Left ventricle myocardium superior (tissue), 1 donor: ENCODE measurements around the gene NUP210L. TPM values are rescaled to one million over a fixed set of nuclear protein-coding genes. Genes with fewer than 3 reads are reported as not detected.
A peak's percentile ranks its signal among the peaks of the same experiment; 100 is the strongest.

Experiments used
- ATAC-seq: fragments of 200-7000 bp; cut with Tn5 transposase; one replicate; pipeline ENCODE4 v1.9.1; 2020; ENCODE audit warnings: mild to moderate bottlenecking, moderate library complexity
- DNase-seq: peaks from one replicate; pipeline ENCODE4 v3.0.0-alpha.2; 2020
- intact Hi-C: fragments of 100-400 bp; cut with micrococcal nuclease; formaldehyde crosslinking; loops from one replicate; pipeline ENCODE4 v1.11.0; 2022
- total RNA-seq: library from RNA; stranded (reverse); fragmentation: NEBNext Ultra II Directional; extraction: Animal tissue kit (Norgen Biotek cat#: 25700); gene quantifications from one replicate; pipeline ENCODE4 v1.2.1, GENCODE V29; 2021
- donor health status: DM: no; HTN: yes; CAD: no; lungs with severe emphysema.

Gene NUP210L
- total RNA-seq, 1 donor from 2014 or later: 0.27 TPM

- ATAC-seq: peak; percentile 86
- intact Hi-C loops: no loop called here
- DNase-seq: peak; percentile 99
Measured at GRCh38 chr1:153958111-153958960, 196.5 kb downstream of the NUP210L start, which contains the start of gene CRTC2. CRTC2 (minus strand) TSS chr1:153958612; CDS start chr1:153958497, 115 bp downstream.

GRCh38 chr1:153957744-153958110 lies 197.1 kb downstream of the NUP210L start:
- DNase-seq: no peak
- peak; percentile 1 for ATAC-seq
- intact Hi-C loops: no loop called here

- ATAC-seq (no peak), DNase-seq (no peak)
- intact Hi-C loops: no loop called here
Measured at GRCh38 chr1:153956997-153957715, 197.7 kb downstream of the NUP210L start.

- intact Hi-C loops: no loop called here
Measured at GRCh38 chr1:153954826-153955225, 200.0 kb downstream of the NUP210L start.

GRCh38 chr1:153953859-153954365 lies 201.0 kb downstream of the NUP210L start:
- intact Hi-C loops: no loop called here
- no peak for ATAC-seq
- DNase-seq: no peak

More at GRCh38 chr1:153954826-153955225, 200.0 kb downstream of the NUP210L start:
- ATAC-seq (no peak), DNase-seq (no peak)

GRCh38 chr1:153951801-153952200 lies 203.1 kb downstream of the NUP210L start:
- DNase-seq (peak; percentile 26), ATAC-seq (no peak)
- intact Hi-C loops: no loop called here

GRCh38 chr1:153951183-153951582 lies 203.7 kb downstream of the NUP210L start:
- peak; percentile 10 for DNase-seq
- no peak for ATAC-seq
- intact Hi-C loops: no loop called here

- peak; percentile 78 for ATAC-seq
- DNase-seq: peak; percentile 91
- intact Hi-C loops: no loop called here
Measured at GRCh38 chr1:153946622-153947241, 208.1 kb downstream of the NUP210L start, which contains the start of gene DENND4B. DENND4B (minus strand) TSS chr1:153946718; CDS start chr1:153944374, 2,344 bp downstream.

- peak; percentile 84 for ATAC-seq
- intact Hi-C loops: no loop called here
- DNase-seq: peak; percentile 94
Measured at GRCh38 chr1:153945795-153946621, 208.9 kb downstream of the NUP210L start.

- intact Hi-C loops: no loop called here
- ATAC-seq (peak; percentile 70), DNase-seq (peak; percentile 81)
Measured at GRCh38 chr1:153945131-153945794, 209.6 kb downstream of the NUP210L start.

GRCh38 chr1:153944827-153945117 lies 210.1 kb downstream of the NUP210L start:
- no peak for ATAC-seq
- intact Hi-C loops: no loop called here

GRCh38 chr1:153944005-153944826 lies 210.7 kb downstream of the NUP210L start:
- DNase-seq (peak; percentile 35), ATAC-seq (no peak)
- intact Hi-C loops: no loop called here

More at GRCh38 chr1:153944827-153945117, 210.1 kb downstream of the NUP210L start:
- no peak for DNase-seq

- DNase-seq (no peak), ATAC-seq (no peak)
- intact Hi-C loops: no loop called here
Measured at GRCh38 chr1:153942766-153943549, 211.9 kb downstream of the NUP210L start.
